ENCODE results near the gene PHYHIPL. TPM values are rescaled to one million over a fixed set of nuclear protein-coding genes. Genes with fewer than 3 reads are reported as not detected.

PHYHIPL gene
- not detected for total RNA-seq

DNA sequence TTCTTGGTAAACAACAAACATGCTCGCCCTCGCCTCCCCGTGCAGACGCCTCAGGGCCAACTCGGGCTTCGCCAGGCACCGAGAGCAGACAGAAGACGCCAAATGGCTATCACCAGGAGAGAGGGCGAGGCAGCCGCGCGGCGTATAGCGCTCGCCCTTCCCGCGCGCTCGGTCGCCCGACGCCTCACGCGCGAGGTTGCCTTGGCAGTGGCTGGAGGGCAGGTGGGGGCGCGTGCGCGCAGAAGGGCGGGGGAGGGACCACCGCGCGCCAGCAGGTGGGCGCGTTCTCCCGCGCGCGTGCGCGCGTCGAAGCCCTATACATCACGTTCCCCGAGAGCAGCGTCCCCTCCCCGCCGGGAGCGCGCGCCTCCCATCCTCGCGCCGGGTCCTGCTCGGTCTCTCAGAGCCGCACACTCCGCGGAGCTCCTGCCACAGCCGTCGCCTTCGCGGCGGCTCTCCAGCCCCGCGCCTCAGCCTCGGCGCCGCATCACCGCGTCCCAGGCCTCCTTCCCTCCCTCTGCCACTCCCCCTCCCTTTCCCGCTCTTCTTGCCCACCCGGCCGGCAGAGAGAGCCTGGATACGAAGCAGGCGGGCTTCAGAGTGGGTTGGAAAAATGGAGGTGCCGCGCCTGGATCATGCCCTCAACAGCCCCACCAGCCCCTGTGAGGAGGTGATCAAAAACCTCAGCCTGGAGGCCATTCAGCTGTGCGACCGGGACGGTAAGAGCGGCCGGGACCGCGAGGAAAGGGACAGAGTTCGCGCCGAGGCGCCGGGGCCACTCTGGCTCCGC, at the start of gene PHYHIPL:
TSS of gene PHYHIPL (plus strand) at position 403 of the 790 bp plus-strand sequence. CDS start at position 614, 211 bp downstream.
- no peak within 1 kb of the TSS for H3K4me3 Mint-ChIP-seq
- no peaks in the 10 kb centered on the region for H3K4me1 Mint-ChIP-seq (ENCODE audit: low read depth in 2 of 2)
- peaks cover 7 to 8% of the 10 kb centered on the region in 2 donors for H3K27me3 Mint-ChIP-seq
- H3K9me3 Mint-ChIP-seq: peaks cover 5% of the 10 kb centered on the region
- peaks cover 6% of the 10 kb centered on the region for H3K36me3 Mint-ChIP-seq
- ATAC-seq (no peak), DNase-seq (ENCODE audit: low spot score) (no peak)
- no peak within 1 kb of the TSS for H3K27ac Mint-ChIP-seq

DNA sequence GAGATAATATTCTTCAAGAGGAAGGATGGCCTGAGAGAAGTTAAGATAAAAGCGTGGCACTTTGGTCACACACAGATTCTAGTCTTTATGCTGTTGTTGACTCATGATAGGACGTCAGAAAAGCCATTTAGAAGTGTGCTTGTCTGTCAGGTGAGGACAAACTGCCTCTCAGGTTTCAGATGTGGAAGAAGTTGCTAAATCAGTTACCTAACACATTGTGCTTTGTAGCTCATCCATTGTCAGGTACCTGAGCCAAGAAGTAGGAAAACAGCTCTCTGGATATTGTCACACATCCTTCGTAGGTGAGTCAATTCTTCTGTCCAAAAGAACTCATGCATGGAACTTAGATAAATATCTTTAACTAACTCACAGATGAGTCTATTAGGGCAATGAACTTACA, 49.5 kb upstream of the PHYHIPL start:
- ATAC-seq: no peak
- peaks cover 18% of the 10 kb centered on the region for H3K9me3 Mint-ChIP-seq
- H3K27me3 Mint-ChIP-seq: no peaks in the 10 kb centered on the region
- H3K27ac Mint-ChIP-seq: no peak overlapping the region
- no peaks in the 10 kb centered on the region for H3K4me1 Mint-ChIP-seq (ENCODE audit: low read depth in 2 of 2)
- H3K36me3 Mint-ChIP-seq: no peaks in the 10 kb centered on the region
- no peak for DNase-seq (ENCODE audit: low spot score)
- H3K4me3 Mint-ChIP-seq: no peak overlapping the region

DNA sequence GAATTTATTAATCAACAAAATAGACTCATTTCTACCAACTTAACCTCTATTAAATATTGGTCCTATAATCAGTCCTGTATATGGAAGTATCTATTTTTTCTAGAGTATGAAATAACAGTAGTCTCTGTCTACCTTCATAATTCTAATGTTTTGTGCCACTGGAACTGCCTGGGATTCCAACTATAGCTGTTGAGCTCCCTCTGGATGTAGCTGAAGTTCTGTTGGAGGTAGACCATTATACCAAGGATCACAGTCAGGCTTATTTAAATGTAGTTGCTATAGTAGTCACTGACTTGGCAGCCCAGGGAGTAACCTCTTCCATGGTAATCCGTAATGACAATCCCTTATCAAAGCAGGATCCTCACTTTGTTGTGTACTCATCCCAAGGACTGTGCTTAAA, 48.5 kb upstream of the PHYHIPL start:
- Mint-ChIP-seq H3K9me3 (peaks cover 18% of the 10 kb centered on the region), H3K27me3 (no peaks in the 10 kb centered on the region)
- no peak for ATAC-seq

DNA sequence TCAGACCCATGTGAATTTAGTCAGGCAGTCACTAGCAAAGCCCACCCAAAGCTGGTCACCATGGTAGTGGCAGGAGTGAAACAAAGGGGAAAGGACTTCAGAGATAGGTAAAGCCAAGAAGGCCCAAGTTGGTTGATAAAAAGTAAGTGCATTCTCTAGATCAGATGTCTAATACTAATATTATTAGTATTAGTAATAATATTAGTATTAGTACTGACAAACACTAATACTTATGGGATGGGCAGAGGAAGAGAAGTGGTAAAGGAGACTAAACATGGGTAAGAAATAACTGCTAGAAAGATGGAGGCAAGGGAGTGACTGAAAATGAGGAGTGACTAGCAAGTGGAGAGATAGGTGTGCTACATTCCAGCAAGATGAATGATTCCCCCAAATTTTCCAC, 46.6 kb upstream of the PHYHIPL start:
- Mint-ChIP-seq H3K4me1 (ENCODE audit: low read depth in 2 of 2) (no peaks in the 10 kb centered on the region), H3K27ac (no peak overlapping the region), H3K9me3 (peaks cover 18% of the 10 kb centered on the region), H3K4me3 (no peak overlapping the region), H3K36me3 (no peaks in the 10 kb centered on the region), H3K27me3 (no peaks in the 10 kb centered on the region)
- ATAC-seq (no peak), DNase-seq (ENCODE audit: low spot score) (no peak)

More for the DNA sequence above, 48.5 kb upstream of the PHYHIPL start:
- Mint-ChIP-seq H3K27ac (no peak overlapping the region), H3K4me3 (no peak overlapping the region), H3K36me3 (no peaks in the 10 kb centered on the region), H3K4me1 (ENCODE audit: low read depth in 2 of 2) (no peaks in the 10 kb centered on the region)
- no peak for DNase-seq (ENCODE audit: low spot score)

DNA sequence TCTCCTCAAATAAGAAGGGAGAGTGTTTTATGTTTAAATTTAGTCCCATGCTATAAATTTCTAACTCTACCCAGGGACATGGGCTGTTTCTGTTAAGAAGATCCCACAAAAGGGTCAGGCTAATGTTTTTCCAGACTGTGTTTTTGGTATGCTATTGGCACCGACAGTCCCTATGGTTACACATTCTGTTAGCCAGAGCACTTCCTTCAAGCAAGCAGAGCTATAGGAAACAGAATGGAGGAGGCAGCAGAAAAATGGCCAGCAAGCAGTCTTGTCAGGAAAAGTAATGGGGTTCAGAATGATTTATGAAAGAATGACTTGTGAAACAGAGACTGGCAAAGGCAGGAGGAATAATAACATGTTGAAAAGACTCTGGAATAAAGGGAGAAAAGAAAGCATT, 44.8 kb upstream of the PHYHIPL start:
- Mint-ChIP-seq H3K27me3 (no peaks in the 10 kb centered on the region), H3K9me3 (peaks cover 12% of the 10 kb centered on the region), H3K36me3 (no peaks in the 10 kb centered on the region), H3K4me1 (ENCODE audit: low read depth in 2 of 2) (no peaks in the 10 kb centered on the region), H3K27ac (no peak overlapping the region), H3K4me3 (no peak overlapping the region)
- no peak for ATAC-seq
- DNase-seq (ENCODE audit: low spot score): no peak

DNA sequence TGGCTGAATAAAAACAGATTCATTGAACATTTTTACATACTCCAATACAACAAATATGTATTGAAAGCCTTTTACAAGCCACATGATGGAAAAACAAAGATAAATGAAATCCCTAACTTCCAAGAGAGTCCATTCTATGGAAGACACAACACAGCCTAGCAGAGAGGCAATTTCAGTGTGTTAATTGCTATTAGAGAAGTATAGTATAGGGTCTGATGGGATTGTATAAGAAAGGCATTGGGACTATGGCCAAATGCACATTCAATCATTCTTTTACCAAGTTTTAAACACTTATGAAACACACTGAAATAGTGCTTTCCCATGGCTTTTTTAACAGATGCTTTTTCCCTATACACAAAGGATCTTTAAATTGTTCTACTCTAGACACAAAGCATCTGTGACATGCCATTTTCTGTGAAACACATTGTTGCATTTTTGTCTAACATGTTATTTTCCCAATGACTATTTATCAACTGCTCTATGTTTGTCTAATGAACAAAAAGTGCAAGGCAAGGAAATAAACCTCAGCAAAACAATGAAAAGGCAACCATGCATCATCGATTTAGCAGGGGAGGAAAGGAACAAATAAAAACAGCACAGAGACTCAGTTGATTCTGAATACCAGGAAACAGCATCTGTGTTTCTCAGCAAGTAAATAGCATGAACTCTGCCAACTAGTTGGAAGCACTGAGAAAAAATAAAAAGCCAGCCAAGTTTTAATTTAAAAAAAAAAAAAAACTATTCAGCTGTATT, 42.4 kb upstream of the PHYHIPL start:
- Mint-ChIP-seq H3K27ac (no peak overlapping the region), H3K4me1 (ENCODE audit: low read depth in 2 of 2) (no peaks in the 10 kb centered on the region), H3K36me3 (no peaks in the 10 kb centered on the region), H3K27me3 (no peaks in the 10 kb centered on the region), H3K9me3 (peaks cover 4% of the 10 kb centered on the region), H3K4me3 (no peak overlapping the region)
- ATAC-seq (no peak), DNase-seq (ENCODE audit: low spot score) (no peak)

DNA sequence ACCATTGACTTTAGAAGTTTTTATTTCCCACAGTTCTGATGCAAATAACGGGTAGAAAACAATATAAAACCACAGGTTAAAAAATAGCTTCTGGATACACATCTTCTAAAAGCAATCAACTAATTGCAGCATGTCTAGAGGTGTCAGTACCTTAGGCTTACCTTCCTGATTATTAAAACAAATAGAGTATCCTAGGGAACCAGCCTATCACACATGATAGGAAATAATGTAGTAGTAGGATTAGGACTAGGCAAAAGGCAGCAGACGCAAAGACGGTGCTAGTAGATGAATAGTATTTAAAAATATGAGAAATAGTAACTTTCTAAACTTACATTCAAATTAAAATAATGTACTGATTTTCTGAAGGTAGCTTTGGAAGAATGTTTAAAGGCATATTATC, 41.7 kb upstream of the PHYHIPL start:
- no peak for ATAC-seq

DNA sequence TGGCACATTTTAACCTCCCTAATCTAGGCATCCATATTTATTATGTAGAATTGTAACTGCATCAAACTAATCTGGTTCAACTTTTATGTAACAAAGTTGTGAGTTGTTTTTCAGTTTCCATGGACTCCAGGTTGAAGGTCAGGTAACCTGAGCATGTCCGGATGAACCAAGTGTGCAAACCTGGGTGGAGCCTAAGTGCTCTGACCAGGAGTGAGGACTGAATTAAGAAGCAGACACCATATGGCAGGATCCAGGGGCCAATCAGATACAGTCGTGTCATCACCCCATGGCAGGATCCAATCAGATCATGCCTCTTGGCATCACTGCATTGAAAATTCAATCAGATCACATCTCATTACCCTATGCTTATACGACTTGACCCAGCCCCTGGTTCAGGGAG, 41.2 kb upstream of the PHYHIPL start:
- Mint-ChIP-seq H3K9me3 (peaks cover 3% of the 10 kb centered on the region), H3K27ac (no peak overlapping the region), H3K27me3 (no peaks in the 10 kb centered on the region), H3K4me3 (no peak overlapping the region), H3K36me3 (no peaks in the 10 kb centered on the region), H3K4me1 (ENCODE audit: low read depth in 2 of 2) (no peaks in the 10 kb centered on the region)
- ATAC-seq (no peak), DNase-seq (ENCODE audit: low spot score) (no peak)

More for the DNA sequence above, 41.7 kb upstream of the PHYHIPL start:
- no peaks in the 10 kb centered on the region for H3K36me3 Mint-ChIP-seq
- H3K4me3 Mint-ChIP-seq: no peak overlapping the region
- no peak overlapping the region for H3K27ac Mint-ChIP-seq
- DNase-seq (ENCODE audit: low spot score): no peak
- H3K27me3 Mint-ChIP-seq: no peaks in the 10 kb centered on the region
- peaks cover 3% of the 10 kb centered on the region for H3K9me3 Mint-ChIP-seq
- H3K4me1 Mint-ChIP-seq (ENCODE audit: low read depth in 2 of 2): no peaks in the 10 kb centered on the region

DNA sequence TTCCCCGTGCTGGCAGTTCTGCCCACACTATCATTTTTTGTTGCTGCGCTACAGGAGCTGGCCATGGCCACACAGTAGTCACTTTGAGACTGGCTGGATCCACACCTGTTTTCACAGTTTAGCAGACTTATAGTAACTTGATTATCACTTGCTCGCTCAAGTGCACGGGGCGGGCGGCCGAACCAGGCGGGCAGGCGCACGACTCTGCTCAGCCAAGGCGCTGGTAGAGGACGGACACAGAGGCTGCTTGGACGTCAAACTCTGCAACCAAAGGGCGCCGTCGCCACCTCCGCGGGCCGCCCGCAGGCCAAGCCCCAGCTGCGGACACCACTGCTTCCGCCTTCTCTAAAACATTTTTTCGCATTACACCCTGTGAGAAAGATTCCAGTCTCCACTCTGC, 38.4 kb upstream of the PHYHIPL start:
- no peak overlapping the region for H3K27ac Mint-ChIP-seq
- H3K4me1 Mint-ChIP-seq (ENCODE audit: low read depth in 2 of 2): no peaks in the 10 kb centered on the region
- H3K4me3 Mint-ChIP-seq: no peak overlapping the region
- H3K27me3 Mint-ChIP-seq: no peaks in the 10 kb centered on the region
- no peaks in the 10 kb centered on the region for H3K9me3 Mint-ChIP-seq
- DNase-seq (ENCODE audit: low spot score): no peak
- H3K36me3 Mint-ChIP-seq: no peaks in the 10 kb centered on the region
- no peak for ATAC-seq

DNA sequence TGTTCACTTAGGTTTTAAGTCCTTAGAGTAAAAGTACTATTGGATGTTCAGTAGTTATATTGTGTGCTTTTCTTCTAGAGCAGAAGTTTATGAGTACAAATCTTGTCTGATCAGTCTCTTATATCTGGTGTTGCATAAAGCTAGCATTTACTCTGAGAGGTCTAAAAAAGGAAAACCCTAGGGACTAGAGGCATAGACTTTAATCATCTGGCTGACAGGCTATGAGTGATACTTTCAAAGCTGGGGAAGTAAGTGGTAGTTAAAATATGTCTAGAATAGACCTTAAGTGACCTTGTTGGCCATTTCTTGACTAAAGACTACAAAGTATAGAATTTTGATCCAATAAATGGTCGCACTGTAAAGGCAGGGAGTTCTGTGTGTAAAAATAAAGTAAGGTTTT, 32.9 kb upstream of the PHYHIPL start:
- no peaks in the 10 kb centered on the region for H3K27me3 Mint-ChIP-seq
- H3K4me3 Mint-ChIP-seq: no peak overlapping the region
- no peak overlapping the region for H3K27ac Mint-ChIP-seq
- H3K4me1 Mint-ChIP-seq (ENCODE audit: low read depth in 2 of 2): no peaks in the 10 kb centered on the region
- H3K9me3 Mint-ChIP-seq: peaks cover 3% of the 10 kb centered on the region
- DNase-seq (ENCODE audit: low spot score): no peak
- ATAC-seq: no peak
- no peaks in the 10 kb centered on the region for H3K36me3 Mint-ChIP-seq

DNA sequence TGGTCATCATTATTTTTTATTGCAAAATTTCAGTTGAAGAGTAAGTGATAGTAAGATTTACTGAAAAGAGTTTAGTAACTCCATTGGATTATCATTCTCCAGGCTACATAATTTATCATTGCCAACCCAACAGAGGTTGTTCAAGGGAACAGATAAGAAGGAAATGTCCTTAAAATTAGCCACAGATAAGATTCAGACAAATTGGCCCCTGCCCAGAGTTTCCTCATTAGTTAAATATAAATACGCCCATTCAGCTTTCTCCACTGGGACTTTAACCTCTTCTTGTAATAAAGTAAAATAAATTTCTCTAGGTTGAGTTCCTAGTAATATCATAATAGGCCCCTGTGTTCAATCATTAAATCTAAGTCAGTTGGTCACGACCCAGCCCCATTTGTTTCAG, 27.7 kb upstream of the PHYHIPL start:
- DNase-seq (ENCODE audit: low spot score): no peak
- Mint-ChIP-seq H3K4me1 (ENCODE audit: low read depth in 2 of 2) (no peaks in the 10 kb centered on the region), H3K9me3 (peaks cover 3% of the 10 kb centered on the region), H3K36me3 (no peaks in the 10 kb centered on the region), H3K27me3 (no peaks in the 10 kb centered on the region), H3K27ac (no peak overlapping the region), H3K4me3 (no peak overlapping the region)
- ATAC-seq: no peak

DNA sequence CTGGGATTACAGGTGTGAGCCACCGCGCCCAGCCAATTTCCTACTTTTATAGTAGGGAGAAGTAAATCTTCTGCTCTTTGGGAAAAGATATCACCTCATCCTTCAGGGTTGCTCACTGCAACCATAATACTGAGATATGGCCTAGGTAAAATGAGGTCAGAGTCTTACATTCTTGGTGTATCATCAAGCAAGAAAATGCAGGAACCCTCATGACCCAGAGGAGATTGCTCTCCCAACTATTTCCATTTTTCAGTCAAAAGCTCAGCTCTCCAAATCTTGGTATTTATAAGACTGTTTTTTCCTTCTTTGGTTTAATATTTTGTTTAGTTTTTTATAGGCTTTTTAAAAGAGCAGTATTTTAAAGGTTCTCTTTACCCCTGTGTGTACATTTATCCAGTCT, 20.9 kb upstream of the PHYHIPL start:
- no peaks in the 10 kb centered on the region for H3K27me3 Mint-ChIP-seq
- H3K9me3 Mint-ChIP-seq: no peaks in the 10 kb centered on the region
- H3K36me3 Mint-ChIP-seq: no peaks in the 10 kb centered on the region
- H3K27ac Mint-ChIP-seq: no peak overlapping the region
- no peaks in the 10 kb centered on the region for H3K4me1 Mint-ChIP-seq (ENCODE audit: low read depth in 2 of 2)
- ATAC-seq: no peak
- no peak for DNase-seq (ENCODE audit: low spot score)
- H3K4me3 Mint-ChIP-seq: no peak overlapping the region

DNA sequence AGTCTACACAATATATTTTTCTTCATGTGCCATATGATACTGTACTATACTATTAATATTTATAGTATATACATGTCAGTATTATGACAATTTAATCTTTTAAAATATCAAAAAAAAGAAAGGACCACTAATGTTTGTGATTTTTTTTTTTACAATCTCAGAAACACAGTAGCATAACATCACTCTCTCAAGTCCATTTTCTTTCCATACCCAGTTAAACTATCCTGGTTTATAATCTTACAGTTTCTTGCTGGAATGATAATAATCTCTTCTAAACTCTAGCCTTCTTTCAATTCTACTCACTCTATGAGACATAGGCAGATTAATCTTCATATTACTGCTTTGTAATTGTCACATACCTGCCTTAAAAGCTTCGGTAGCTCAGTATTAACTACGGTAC, 8.9 kb upstream of the PHYHIPL start:
- Mint-ChIP-seq H3K9me3 (peaks cover 13% of the 10 kb centered on the region), H3K4me3 (no peak overlapping the region), H3K4me1 (ENCODE audit: low read depth in 2 of 2) (no peaks in the 10 kb centered on the region), H3K36me3 (no peaks in the 10 kb centered on the region), H3K27me3 (no peaks in the 10 kb centered on the region), H3K27ac (no peak overlapping the region)
- DNase-seq (ENCODE audit: low spot score) (no peak), ATAC-seq (no peak)

DNA sequence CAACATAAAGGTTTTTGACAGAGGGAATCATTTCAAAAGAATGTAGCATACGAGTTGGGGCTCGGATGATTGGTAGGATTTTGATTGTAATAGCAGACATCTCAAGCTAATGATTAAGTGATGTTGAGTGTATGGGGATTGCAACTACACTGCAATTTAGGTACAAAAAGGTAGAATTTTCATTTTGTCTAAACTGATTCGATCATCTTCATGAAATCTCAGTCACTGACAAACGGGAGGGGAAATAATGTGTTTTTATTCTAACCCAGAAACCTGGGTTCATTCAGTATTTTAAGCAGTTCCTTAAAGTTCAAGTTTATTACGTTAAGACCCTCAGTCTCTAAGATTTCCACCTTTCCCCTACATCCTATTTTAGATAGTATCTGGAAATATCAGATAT, 3.9 kb upstream of the PHYHIPL start:
- no peak for ATAC-seq
- H3K4me3 Mint-ChIP-seq: no peak overlapping the region
- H3K4me1 Mint-ChIP-seq (ENCODE audit: low read depth in 2 of 2): no peaks in the 10 kb centered on the region
- DNase-seq (ENCODE audit: low spot score): no peak
- peaks cover 5% of the 10 kb centered on the region for H3K36me3 Mint-ChIP-seq
- peaks cover 9% of the 10 kb centered on the region for H3K9me3 Mint-ChIP-seq
- H3K27ac Mint-ChIP-seq: no peak overlapping the region
- peaks cover 5 to 8% of the 10 kb centered on the region in 2 donors for H3K27me3 Mint-ChIP-seq
